C4-2B (cell line): ENCODE measurements around the gene SEL1L.

ENCODE experiments used
- H3K27ac ChIP-seq: fragments of 450-650 bp; 2 replicates; pipeline ENCODE4 v1.5.1; 2017
- ZFX ChIP-seq: fragments of 450-650 bp; IDR thresholded peaks from 2 replicates; pipeline ENCODE4 v1.6.1; 2017
- TF ChIP-seq, protein P1 (sequence below): fragments of 450-650 bp; conservative IDR thresholded peaks from 2 replicates; pipeline ENCODE4 v1.5.1; 2017; ENCODE audit warnings: mild to moderate bottlenecking

The SEL1L gene

DNA sequence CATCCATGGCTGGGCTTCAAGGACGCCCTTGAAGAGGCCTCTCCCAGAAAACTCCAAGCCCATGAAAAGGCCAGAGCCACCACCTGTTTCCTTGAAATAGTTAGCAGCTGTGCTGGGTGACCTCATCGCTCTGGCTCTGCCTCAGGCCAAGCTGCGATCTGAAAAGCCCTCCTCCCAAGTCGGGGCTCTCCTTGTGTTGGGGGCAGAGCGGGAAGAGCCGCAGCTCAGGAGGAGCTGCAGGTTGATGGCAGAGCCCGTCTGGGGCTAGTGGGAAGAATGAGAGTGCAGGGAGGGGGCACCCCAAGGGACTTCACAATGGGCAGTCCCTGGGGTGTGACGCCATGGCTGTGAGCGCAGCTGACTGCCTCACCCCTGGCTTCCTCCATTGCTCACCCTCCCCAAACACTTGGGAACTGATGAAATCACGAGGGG is 83.5 kb downstream of the SEL1L start:
- H3K27ac ChIP-seq: no peak overlapping the region
- TF ChIP-seq, protein P1, sequence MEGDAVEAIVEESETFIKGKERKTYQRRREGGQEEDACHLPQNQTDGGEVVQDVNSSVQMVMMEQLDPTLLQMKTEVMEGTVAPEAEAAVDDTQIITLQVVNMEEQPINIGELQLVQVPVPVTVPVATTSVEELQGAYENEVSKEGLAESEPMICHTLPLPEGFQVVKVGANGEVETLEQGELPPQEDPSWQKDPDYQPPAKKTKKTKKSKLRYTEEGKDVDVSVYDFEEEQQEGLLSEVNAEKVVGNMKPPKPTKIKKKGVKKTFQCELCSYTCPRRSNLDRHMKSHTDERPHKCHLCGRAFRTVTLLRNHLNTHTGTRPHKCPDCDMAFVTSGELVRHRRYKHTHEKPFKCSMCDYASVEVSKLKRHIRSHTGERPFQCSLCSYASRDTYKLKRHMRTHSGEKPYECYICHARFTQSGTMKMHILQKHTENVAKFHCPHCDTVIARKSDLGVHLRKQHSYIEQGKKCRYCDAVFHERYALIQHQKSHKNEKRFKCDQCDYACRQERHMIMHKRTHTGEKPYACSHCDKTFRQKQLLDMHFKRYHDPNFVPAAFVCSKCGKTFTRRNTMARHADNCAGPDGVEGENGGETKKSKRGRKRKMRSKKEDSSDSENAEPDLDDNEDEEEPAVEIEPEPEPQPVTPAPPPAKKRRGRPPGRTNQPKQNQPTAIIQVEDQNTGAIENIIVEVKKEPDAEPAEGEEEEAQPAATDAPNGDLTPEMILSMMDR: no peak
- no peak for TF ChIP-seq ZFX

DNA sequence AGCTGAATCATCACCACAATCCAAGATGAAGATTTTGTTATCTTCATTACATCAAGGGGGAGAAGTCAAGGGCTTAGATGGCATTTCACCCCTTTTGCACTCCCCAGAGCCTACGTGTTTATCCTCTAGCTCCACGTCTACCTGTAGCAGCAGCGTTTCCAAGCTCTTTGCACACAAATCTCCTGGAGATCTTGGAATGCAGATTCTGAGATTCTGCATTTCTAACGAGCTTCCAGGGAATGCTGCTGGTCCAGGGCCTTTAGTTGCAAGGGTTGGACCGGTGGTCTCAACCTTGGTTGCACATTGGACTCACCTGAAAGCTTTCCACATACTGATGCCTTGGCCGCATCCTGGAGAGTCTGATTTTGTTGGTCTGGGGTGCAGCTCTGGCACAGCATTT is 84.1 kb downstream of the SEL1L start:
- H3K27ac ChIP-seq: no peak overlapping the region

DNA sequence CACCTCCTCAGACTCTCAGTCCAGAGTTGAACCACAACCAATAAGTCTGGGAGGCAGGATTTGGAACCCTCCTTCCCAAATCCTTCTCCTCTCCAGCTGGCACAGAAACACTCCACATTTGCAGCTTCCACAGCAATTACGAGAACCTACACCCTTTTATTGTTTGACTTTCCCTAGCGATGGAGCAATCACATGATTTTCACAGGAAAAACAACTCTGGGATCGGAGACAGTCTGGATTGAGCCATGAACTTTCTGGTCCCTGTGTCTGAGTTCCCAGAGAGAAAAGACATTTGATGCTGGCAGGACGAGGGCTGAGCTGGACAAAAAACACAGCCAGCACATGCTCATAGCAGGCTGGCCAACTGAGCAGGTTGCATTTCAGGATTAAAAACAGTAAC is 84.5 kb downstream of the SEL1L start:
- TF ChIP-seq, protein P1: no peak
- no peak for TF ChIP-seq ZFX
- H3K27ac ChIP-seq: no peak overlapping the region; the same call in 1 of the 2 replicates

More for the DNA sequence above, 84.1 kb downstream of the SEL1L start:
- TF ChIP-seq, protein P1: no peak
- no peak for TF ChIP-seq ZFX

DNA sequence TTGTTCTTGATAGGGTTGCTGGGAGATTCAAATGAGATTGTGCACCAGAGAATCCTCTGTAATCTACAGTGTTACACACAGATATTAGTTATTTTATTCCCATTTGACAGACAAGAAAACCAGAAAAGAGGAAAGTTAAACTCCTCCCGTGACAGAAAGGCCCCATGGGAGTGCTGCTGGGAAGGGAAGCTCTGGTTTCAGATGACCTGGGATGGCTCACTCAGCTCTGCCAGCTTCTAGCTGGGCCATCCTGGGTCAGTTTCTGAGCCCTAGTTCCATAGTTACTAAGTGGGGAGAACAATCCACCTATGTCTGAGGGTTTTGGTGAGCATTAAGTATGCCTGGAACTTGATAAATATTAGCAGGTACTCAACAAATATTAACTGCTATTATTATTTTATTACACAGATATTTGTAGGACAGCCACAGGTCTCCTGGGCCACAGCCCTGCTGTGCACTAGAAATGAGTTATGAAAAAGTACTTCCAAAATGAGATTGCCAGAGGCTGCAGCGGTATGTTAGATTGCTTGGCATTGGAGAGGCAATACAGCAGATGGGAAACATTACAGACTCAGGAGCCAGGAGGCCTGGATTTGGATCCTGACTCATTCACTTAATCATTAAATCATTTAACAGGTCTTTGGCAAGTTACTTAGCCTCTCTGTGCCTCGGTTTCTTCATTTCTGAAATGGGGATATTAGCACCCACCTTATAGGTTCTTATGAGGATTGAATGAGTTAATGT is 86.5 kb downstream of the SEL1L start:
- H3K27ac ChIP-seq: no peak overlapping the region
- TF ChIP-seq ZFX: no peak
- TF ChIP-seq, protein P1: no peak

DNA sequence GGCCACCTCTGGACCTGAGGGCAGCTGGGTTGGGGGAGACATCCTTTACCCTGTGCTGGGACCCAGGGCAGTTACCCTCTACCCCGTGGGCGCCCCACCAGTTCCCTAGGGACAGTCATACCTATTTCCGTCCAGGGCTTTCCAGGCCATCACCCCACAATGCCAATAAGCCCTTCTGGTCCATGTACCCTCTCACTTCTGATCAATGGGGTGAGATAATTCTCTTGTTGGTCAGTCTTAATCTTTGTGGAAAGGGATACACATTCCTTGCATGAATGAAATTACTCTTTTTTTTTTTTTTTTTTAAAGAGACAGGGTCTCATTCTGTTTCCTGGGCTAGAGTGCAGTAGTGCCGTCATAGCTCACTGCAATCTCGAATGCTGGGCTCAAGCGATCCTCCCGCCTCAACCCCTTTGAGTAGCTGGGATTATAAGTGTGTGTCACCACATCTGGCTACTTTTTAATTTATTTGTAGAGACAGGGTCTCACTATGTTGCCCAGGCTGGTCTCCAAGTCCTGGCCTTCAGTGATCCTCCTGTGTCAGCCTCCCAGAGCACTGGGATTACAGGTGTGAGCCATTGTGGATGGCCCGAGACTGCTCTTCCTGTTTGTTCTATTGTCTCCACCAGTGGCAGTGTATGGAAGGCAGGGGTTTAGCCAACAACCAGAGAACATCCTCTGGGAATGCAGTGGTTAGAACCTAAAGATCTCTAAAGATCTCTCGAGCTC is 87.2 kb downstream of the SEL1L start:
- no peak overlapping the region for H3K27ac ChIP-seq
- no peak for TF ChIP-seq ZFX

DNA sequence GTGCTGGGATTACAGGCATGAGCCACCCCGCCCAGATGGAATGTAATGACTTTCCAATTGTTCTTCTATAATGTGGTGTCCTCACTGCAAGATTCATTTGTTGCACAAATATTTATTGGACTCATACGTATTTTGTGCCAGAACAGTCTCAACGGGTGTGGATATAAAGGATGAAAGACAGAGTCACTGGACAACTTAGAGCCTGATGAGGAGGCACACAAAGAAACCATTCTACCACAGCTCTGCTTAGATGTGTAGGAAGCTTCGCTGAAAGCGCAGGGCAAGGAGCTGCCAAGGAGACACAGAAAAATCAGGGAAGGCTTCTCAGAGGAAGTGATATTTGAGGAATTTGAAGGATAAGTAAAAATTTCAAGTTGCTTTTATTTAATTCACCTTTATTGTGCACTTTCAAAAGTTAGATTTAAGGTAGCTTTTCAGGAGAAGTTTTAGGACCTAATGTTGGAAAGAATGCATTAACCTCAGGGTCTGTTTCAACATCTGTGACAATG is 92.0 kb downstream of the SEL1L start:
- H3K27ac ChIP-seq: no peak overlapping the region
- TF ChIP-seq, protein P1: no peak
- TF ChIP-seq ZFX: no peak

DNA sequence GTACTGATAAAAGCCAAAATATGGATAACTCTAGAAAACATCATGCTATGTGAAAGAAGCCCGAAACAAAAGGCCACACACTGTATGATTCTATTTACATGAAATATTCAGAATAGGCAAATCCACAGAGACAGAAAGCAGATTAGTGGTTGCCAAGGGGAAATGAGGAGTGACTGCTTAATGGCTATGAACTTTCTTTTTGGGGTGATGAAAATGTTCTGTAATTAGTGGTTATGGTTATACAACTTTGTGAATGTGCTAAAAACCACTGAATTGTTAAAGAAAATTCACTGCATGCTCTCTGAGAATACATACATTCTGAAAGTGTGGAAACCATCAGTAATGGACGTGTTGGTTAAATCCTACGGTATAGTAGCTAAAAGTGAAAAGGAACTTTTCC is 93.6 kb downstream of the SEL1L start:
- H3K27ac ChIP-seq: no peak overlapping the region
- TF ChIP-seq, protein P1: no peak
- TF ChIP-seq ZFX: no peak
